Stimulated activated CD4-positive, alpha-beta T cell treated with anti-CD3 and anti-CD28 coated beads, TNF-alpha, amount 100 ng/mL, for 48 hours (primary cell): ENCODE measurements around the gene FAM8A1.
"Not testable (repeated sequence)": the region's sequence is repeated elsewhere in the genome, so short reads cannot be mapped to it uniquely, and the experiment has no call there.

ENCODE experiments used
- DNase-seq, 3 donors: peaks; one replicate each; pipeline ENCODE4 v3.0.0-alpha.2; 2020; ENCODE audit warnings: low read depth in 3 of 3

The FAM8A1 gene

GRCh38 chr6:17599877-17600526, at the start of gene FAM8A1:
Gene FAM8A1, plus strand, starts transcription at chr6:17600302. Its CDS starts 108 bp downstream, at chr6:17600410.
- DNase-seq, result peak; percentile 91 to 98 (median 93)

- no peak for DNase-seq
Measured at GRCh38 chr6:17551383-17551958, 48.6 kb upstream of the FAM8A1 start.

GRCh38 chr6:17552861-17553260, 47.2 kb upstream of the FAM8A1 start:
- no peak for DNase-seq

GRCh38 chr6:17556014-17556413, 44.1 kb upstream of the FAM8A1 start:
- no peak for DNase-seq

- DNase-seq, result no peak
Measured at GRCh38 chr6:17562636-17563035, 37.5 kb upstream of the FAM8A1 start.

- DNase-seq, result no peak
Measured at GRCh38 chr6:17565399-17565798, 34.7 kb upstream of the FAM8A1 start.

- no peak for DNase-seq
Measured at GRCh38 chr6:17574866-17575560, 25.1 kb upstream of the FAM8A1 start.

- no peak for DNase-seq
Measured at GRCh38 chr6:17577059-17577458, 23.0 kb upstream of the FAM8A1 start.

- DNase-seq, result peak in 1 of 3 donors; percentile 17
Measured at GRCh38 chr6:17580518-17581048, 19.5 kb upstream of the FAM8A1 start.

- not testable (repeated sequence) for DNase-seq
Measured at GRCh38 chr6:17581282-17581681, 18.8 kb upstream of the FAM8A1 start.

GRCh38 chr6:17583811-17584210, 16.3 kb upstream of the FAM8A1 start:
- no peak for DNase-seq

- no peak for DNase-seq
Measured at GRCh38 chr6:17584241-17584803, 15.8 kb upstream of the FAM8A1 start.

- no peak for DNase-seq
Measured at GRCh38 chr6:17585766-17586490, 14.2 kb upstream of the FAM8A1 start.

GRCh38 chr6:17586623-17587022, 13.5 kb upstream of the FAM8A1 start:
- DNase-seq, result not testable (repeated sequence)

GRCh38 chr6:17588011-17588410, 12.1 kb upstream of the FAM8A1 start:
- no peak for DNase-seq

- no peak for DNase-seq
Measured at GRCh38 chr6:17589406-17590096, 10.6 kb upstream of the FAM8A1 start.

GRCh38 chr6:17591287-17591686, 8.8 kb upstream of the FAM8A1 start:
- DNase-seq, result no peak

- no peak for DNase-seq
Measured at GRCh38 chr6:17593246-17593645, 6.9 kb upstream of the FAM8A1 start.

GRCh38 chr6:17596085-17596484, 4.0 kb upstream of the FAM8A1 start:
- DNase-seq, result no peak

- peak in 1 of 3 donors; percentile 44 for DNase-seq
Measured at GRCh38 chr6:17600527-17601385, 654 bp downstream of the FAM8A1 start.
